ENCODE measurements around the gene VCL.

- no peak for TF ChIP-seq CTCF (IDR thresholded peaks at IDR 0.05; ENCODE audit: low read depth, low read length, missing input control)
- no peak for TF ChIP-seq RAD21 (IDR thresholded peaks at IDR 0.05)
These were observed 96.3 kb downstream of the VCL start for GRCh38 chr10:74094231-74094630.
